Omental fat pad (tissue), 4 donors: ENCODE results near the gene TRIM40. TPM values are rescaled to one million over a fixed set of nuclear protein-coding genes. Genes with fewer than 3 reads are reported as not detected.

Experiments
- ATAC-seq: fragments of 150-250 bp; one replicate; pipeline ENCODE4 v1.9.1; 2016; ENCODE audit warnings: mild to moderate bottlenecking, moderate library complexity; ENCODE audit not compliant: low FRiP score
- DNase-seq: peaks from one replicate; pipeline ENCODE4 v3.0.0-alpha.2; 2019; ENCODE audit warnings: low spot score
- CTCF ChIP-seq, 3 donors: fragments of 450-650 bp; IDR thresholded peaks; one replicate each; pipeline ENCODE4 v1.5.1; 2016 to 2017; ENCODE audit warnings: antibody characterized with exemption in 3 of 3, mild to moderate bottlenecking in 3 of 3, moderate library complexity in 2 of 3
- total RNA-seq, 4 donors: library from RNA; depleted of rRNA; stranded (reverse); fragments of >200 nt; gene quantifications; one replicate each; pipeline ENCODE4 v1.1.0, GENCODE V29; 2016

Gene TRIM40
- total RNA-seq, 4 donors from 2014 or later = not detected

DNA sequence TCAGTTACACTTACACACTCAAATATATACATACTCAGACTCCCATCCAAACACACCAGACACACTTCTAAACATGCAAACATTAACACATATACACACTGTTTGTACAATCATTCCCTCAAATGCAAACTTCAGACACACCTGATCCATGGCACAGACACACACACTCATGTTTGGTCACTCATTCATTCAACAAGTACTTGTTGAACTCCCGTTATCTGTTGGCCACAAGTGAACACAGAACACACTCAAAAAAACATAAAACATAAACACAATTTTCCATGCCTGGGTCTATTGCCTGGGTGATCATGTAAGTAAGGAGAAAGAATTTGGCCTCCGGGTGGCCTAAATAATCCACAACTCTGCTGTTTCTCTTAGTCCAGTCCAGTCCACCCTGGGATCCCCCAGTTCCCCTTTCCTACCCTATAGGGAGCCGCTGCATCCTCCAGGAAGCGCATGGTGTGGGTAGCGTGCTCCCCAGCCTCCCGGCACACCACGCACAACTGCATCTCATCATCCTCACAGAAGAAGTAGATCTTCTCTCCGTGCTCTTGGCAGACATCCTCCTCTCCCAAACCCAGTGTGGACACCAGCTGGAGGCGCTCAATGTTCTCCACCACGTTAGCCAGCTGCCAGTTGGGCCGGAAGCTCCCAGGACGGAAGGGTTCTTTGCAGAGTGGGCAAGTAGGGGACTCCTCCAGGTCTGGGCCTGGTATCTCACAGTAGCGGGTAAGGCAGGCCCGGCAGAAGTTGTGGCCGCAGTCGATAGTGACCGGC lies 24.3 kb downstream of the TRIM40 start:
- TF ChIP-seq CTCF (IDR thresholded peaks at IDR 0.05) = no peak
- DNase-seq (no peak), ATAC-seq (no peak)

DNA sequence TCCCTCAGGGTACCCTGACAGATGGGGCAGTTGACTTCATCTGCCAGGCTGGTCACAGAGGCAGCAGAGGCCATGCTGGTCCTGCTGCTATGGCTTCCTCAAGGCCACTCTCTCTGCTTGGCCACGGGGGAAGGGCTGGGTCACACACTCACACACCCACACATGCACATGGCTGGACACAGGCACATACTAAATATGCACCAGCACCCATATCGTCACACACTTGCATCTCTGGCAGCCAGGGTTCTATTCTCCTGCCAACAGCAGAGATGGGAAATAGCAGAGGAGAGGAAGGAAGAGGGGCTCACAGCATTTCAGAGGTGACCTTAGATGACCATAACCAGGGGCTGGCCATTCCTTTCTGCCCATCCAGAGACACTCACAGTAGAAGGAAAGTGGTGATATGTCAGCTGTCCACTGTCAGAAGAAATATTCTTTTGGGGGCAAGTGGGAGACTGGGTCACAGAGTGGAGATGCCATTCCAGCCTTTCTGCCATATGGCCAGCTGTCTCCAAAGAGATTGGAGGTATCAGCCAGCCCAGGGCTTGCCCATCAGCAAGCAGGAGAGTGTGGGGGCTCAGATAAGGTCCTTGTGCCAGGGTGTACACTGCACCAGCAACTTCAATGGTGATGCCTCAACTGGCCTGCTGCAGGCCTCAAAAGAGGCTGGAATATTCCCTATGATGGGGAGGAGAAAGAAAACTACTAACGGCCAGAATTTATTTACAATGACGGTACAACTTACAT lies 25.0 kb downstream of the TRIM40 start, which contains the start of gene TRIM10:
TSS of gene TRIM10 (minus strand) at position 427 of the 747 bp plus-strand sequence. CDS start at position 74, 353 bp downstream.
- DNase-seq = no peak
- TF ChIP-seq CTCF (IDR thresholded peaks at IDR 0.05) = no peak
- no peak for ATAC-seq

- no peak for DNase-seq
- ATAC-seq = no peak
These were observed 26.5 kb downstream of the TRIM40 start for GRCh38 chr6:30162265-30163089.

DNA sequence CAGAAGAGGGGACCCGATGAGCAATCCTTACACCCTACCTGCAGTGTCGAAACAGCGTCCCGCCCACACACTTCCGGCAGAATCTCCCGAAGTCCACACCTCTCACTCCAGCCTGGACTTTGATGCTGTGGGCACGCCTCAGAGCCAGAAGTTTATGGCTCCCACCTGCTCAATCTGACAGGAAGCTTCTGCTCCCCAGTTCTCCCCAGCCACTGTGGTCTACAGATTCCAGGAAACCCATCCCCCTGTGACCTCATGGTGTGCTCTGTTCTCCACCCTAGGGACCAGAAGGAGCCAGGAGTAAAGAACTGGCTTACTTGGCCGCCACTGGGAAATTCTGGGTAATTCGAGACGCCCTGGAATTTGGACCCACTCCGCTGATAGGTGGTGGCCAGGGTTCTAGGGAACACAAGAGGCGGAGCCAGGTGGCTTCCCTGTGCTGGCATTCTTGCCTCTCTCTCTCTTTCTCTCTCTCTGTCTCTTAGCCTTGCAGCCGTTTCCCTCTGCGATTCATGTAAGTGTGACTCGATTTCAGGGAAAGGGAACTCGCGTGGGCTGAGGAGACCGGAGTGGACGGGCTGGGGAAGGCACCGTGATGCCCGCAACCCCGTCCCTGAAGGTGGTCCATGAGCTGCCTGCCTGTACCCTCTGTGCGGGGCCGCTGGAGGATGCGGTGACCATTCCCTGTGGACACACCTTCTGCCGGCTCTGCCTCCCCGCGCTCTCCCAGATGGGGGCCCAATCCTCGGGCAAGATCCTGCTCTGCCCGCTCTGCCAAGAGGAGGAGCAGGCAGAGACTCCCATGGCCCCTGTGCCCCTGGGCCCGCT lies 27.4 kb downstream of the TRIM40 start, which contains the start of gene TRIM15:
TSS of gene TRIM15 (plus strand) at position 457 of the 828 bp plus-strand sequence. CDS start at position 596, 139 bp downstream.
- ATAC-seq (no peak), DNase-seq (no peak)
- TF ChIP-seq CTCF (IDR thresholded peaks at IDR 0.05) = no peak

More at GRCh38 chr6:30162265-30163089, 26.5 kb downstream of the TRIM40 start:
- TF ChIP-seq CTCF (IDR thresholded peaks at IDR 0.05) = no peak

DNA sequence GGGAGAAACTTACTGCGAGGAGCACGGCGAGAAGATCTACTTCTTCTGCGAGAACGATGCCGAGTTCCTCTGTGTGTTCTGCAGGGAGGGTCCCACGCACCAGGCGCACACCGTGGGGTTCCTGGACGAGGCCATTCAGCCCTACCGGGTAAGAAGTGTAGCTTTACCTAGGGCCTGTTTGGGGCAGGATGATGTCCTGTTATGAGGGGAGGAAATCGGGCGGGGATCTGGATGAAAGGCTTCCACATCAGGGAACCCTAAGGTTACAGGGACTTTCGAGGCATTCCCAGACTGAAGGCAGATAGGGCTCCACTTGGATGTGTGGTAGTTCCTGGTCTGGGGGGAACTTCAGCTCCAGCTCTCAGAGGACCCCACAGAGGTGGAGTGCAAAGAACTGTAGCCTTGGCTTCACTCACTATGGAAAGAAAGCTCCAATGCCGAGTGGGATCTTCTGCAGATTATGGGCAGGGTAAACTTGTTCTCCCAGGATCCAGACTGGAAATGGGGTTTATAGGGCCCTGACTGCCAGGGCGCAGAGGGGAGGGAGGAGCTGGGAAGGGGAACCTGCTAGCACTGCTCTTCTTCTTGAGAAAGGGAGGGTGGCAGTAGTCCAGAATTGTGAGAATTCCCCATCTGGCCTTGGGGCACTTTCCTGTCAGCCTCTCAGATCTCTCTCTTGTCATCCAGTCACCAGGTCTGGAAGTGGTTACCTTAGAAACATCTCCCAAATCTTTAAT lies 28.1 kb downstream of the TRIM40 start:
- DNase-seq (no peak), ATAC-seq (no peak)
- no peak for TF ChIP-seq CTCF (IDR thresholded peaks at IDR 0.05)
